GM23338 (cell line): ENCODE data around the gene FTH1. TPM values are rescaled to one million over a fixed set of nuclear protein-coding genes. Genes with fewer than 3 reads are reported as not detected.

Experiments
- ATAC-seq: fragments of 200-7000 bp; cut with Tn5 transposase; 3 replicates; pipeline ENCODE4 v1.9.1; 2020
- DNase-seq: peaks from one replicate; pipeline ENCODE4 v3.0.0-alpha.2; 2015; ENCODE audit warnings: low spot score
- H2AFZ ChIP-seq: fragments of 200-600 bp; sonication (generic); 2 replicates; pipeline ENCODE4 v1.8.0; 2016; ENCODE audit warnings: antibody characterized with exemption, mild to moderate bottlenecking, moderate library complexity
- H3F3A ChIP-seq: fragments of 200-600 bp; sonication (generic); replicated peaks from 2 replicates; pipeline ENCODE4 v1.8.0; 2017; ENCODE audit warnings: antibody characterized with exemption, mixed run types, low read depth
- H3K27ac ChIP-seq: fragments of 200-600 bp; sonication (generic); 2 replicates; pipeline ENCODE4 v1.6.1; 2016; ENCODE audit warnings: low read depth
- H3K27me3 ChIP-seq: fragments of 200-600 bp; sonication (generic); 2 replicates; pipeline ENCODE4 v1.8.0; 2016; ENCODE audit warnings: mild to moderate bottlenecking, mixed run types, moderate library complexity; ENCODE audit not compliant: insufficient read depth
- H3K36me3 ChIP-seq: fragments of 200-600 bp; sonication (generic); 2 replicates; pipeline ENCODE4 v1.8.0; 2016; ENCODE audit warnings: mild to moderate bottlenecking; ENCODE audit not compliant: insufficient read depth
- H3K4me1 ChIP-seq: fragments of 200-600 bp; sonication (generic); 2 replicates; pipeline ENCODE4 v1.8.0; 2016; ENCODE audit warnings: mild to moderate bottlenecking, moderate library complexity; ENCODE audit not compliant: insufficient read depth
- H3K4me2 ChIP-seq: fragments of 200-600 bp; sonication (generic); 2 replicates; pipeline ENCODE4 v1.7.1; 2017; ENCODE audit warnings: mixed run types
- H3K4me3 ChIP-seq: fragments of 200-600 bp; sonication (generic); 2 replicates; pipeline ENCODE4 v1.6.1; 2016; ENCODE audit warnings: mixed run types
- H3K79me2 ChIP-seq: fragments of 200-600 bp; sonication (generic); replicated peaks from 2 replicates; pipeline ENCODE4 v1.8.0; 2017; ENCODE audit warnings: mild to moderate bottlenecking; ENCODE audit not compliant: insufficient read depth
- H3K9me2 ChIP-seq: fragments of 200-600 bp; sonication (generic); 2 replicates; pipeline ENCODE4 v1.8.0; 2017; ENCODE audit not compliant: insufficient read depth
- H4K20me1 ChIP-seq: fragments of 200-600 bp; sonication (generic); replicated peaks from 2 replicates; pipeline ENCODE4 v1.8.0; 2017; ENCODE audit warnings: mild to moderate bottlenecking; ENCODE audit not compliant: insufficient read depth
- H3K27ac Mint-ChIP-seq: 2 replicates; pipeline ENCODE4 v1.8.0; 2020; ENCODE audit warnings: inconsistent platforms, mild to moderate bottlenecking, moderate library complexity, mixed read lengths
- H3K27me3 Mint-ChIP-seq: 3 replicates; pipeline ENCODE4 v1.8.0; 2022; ENCODE audit warnings: low read depth, mild to moderate bottlenecking, moderate library complexity, mixed read lengths, inconsistent platforms; ENCODE audit not compliant: insufficient read depth, poor library complexity
- H3K36me3 Mint-ChIP-seq: 3 replicates; pipeline ENCODE4 v1.8.0; 2021; ENCODE audit warnings: low read depth, mild to moderate bottlenecking, inconsistent platforms, moderate library complexity, mixed read lengths
- H3K4me1 Mint-ChIP-seq: 3 replicates; pipeline ENCODE4 v1.8.0; 2020; ENCODE audit warnings: mild to moderate bottlenecking, inconsistent platforms, mixed read lengths
- H3K4me3 Mint-ChIP-seq: 3 replicates; pipeline ENCODE4 v1.8.0; 2021; ENCODE audit warnings: moderate library complexity, mild to moderate bottlenecking, inconsistent platforms, mixed read lengths
- H3K9me3 Mint-ChIP-seq: 3 replicates; pipeline ENCODE4 v1.8.0; 2020; ENCODE audit warnings: moderate library complexity, mild to moderate bottlenecking, inconsistent platforms, mixed read lengths
- CREB1 ChIP-seq: fragments of 250-450 bp; sonication (Bioruptor Pico); IDR thresholded peaks from 2 replicates; pipeline ENCODE4 v1.5.0; 2020; ENCODE audit warnings: low read depth, mild to moderate bottlenecking, moderate library complexity
- EZH2 ChIP-seq: fragments of 200-600 bp; sonication (generic); IDR thresholded peaks from one replicate; pipeline ENCODE4 v1.8.0; 2017; ENCODE audit warnings: antibody characterized with exemption, mild to moderate bottlenecking, low read depth; ENCODE audit not compliant: unreplicated experiment
- EZH2phosphoT487 ChIP-seq: fragments of 200-600 bp; sonication (generic); IDR thresholded peaks from one replicate; pipeline ENCODE4 v1.8.1; 2018; ENCODE audit warnings: antibody characterized with exemption; ENCODE audit not compliant: unreplicated experiment
- JUNB ChIP-seq: IDR thresholded peaks from one replicate; pipeline ENCODE4 v1.6.1; 2016; ENCODE audit warnings: antibody characterized with exemption; ENCODE audit not compliant: unreplicated experiment
- NANOG ChIP-seq: IDR thresholded peaks from 2 replicates; pipeline ENCODE4 v1.6.1; 2016; ENCODE audit warnings: antibody characterized with exemption, borderline replicate concordance
- POLR2AphosphoS5 ChIP-seq: IDR thresholded peaks from 2 replicates; pipeline ENCODE4 v1.6.1; 2016; ENCODE audit warnings: antibody characterized with exemption, low read depth
- STAT1 ChIP-seq: IDR thresholded peaks from one replicate; pipeline ENCODE4 v1.6.1; 2016; ENCODE audit warnings: antibody characterized with exemption; ENCODE audit not compliant: unreplicated experiment
- ZNF114 ChIP-seq: fragments of 250-450 bp; sonication (Bioruptor Pico); IDR thresholded peaks from 2 replicates; pipeline ENCODE4 v1.5.0; 2020; ENCODE audit warnings: mild to moderate bottlenecking, moderate library complexity
- ZNF331 ChIP-seq: fragments of 250-450 bp; sonication (Bioruptor Pico); IDR thresholded peaks from 2 replicates; pipeline ENCODE4 v1.5.0; 2020; ENCODE audit warnings: low read depth, mild to moderate bottlenecking, moderate library complexity
- polyA plus RNA-seq: library from polyadenylated mRNA; unstranded; fragments of >200 nt; fragmentation: Nextera tagmentation; extraction: Ambion mirVana; gene quantifications from 2 replicates; pipeline ENCODE4 v1.2.1, GENCODE V29; 2016
- total RNA-seq: library from RNA; depleted of rRNA; stranded (reverse); fragments of >200 nt; shearing (Covaris generic); gene quantifications from 2 replicates; pipeline ENCODE4 v1.2.3, GENCODE V29; 2014
- TF ChIP-seq, protein P1 (sequence below), 2 experiments: fragments of 200-600 bp in 1 of 2; sonication (generic) in 1 of 2; conservative IDR thresholded peaks; 2 replicates each; pipeline versions ENCODE4 v1.5.1 to v1.6.1; 2016 to 2017; ENCODE audit warnings: antibody characterized with exemption in 2 of 2, low read depth in 2 of 2, mild to moderate bottlenecking in 2 of 2, moderate library complexity in 1 of 2
- TF ChIP-seq, protein P2 (sequence below): IDR thresholded peaks from 2 replicates; pipeline ENCODE4 v1.6.1; 2016; ENCODE audit warnings: antibody characterized with exemption
- TF ChIP-seq, protein P3 (sequence below): IDR thresholded peaks from one replicate; pipeline ENCODE4 v1.6.1; 2018; ENCODE audit warnings: antibody characterized with exemption; ENCODE audit not compliant: unreplicated experiment

Gene FTH1
- total and polyA plus RNA-seq, 2 experiments from 2014 or later, result 718 to 2,750 TPM

DNA sequence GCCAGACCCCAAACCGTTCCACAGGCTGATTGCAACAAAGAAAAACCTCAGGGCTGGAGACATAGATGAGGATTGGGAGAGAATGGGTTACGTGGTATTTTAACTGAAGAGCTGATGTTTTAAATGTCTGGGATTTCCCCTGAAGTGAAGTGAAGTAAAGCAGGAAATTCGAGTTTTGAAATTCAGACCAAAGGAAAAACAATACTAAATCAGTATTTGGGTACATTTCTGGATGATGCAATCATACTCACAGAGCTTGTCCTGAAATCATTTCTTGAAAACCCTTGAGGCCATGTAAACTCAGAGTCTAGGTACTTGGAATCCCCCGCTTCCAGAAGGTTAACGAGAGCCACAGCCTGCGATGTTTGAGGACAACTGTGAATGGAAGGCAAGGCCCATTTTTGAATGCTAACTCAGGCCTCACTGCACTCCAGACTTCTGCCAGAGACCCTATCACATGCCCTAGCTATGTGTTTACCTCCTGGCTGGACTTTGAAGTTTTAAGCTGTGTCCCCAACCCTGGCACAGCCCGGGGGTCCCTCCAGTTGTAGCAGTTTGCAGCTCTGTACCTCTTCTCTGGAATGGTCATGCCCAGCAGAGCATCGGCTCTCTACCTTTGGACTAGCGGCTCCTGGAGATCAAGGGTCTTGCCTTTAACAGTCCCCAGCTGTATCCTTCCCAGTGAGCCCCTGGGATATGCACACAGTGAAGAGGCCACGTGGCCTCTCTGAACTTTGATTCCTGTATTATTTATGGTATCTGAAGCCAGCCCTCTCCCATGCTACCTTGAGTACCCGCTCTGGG is 5.4 kb upstream of the FTH1 start:
- Histone ChIP-seq H3F3A (0 out of 2 replicates have a peak, but pooled peaks cover 6% of the 10 kb centered on the region), H3K4me1 (peaks cover 39% of the 10 kb centered on the region), H2AFZ (no peak overlapping the region), H3K4me2 (peak overlapping the region; percentile 57), H3K27ac (peak overlapping the region; percentile 80), H3K27me3 (no peaks in the 10 kb centered on the region), H3K36me3 (no peaks in the 10 kb centered on the region), H3K9me2 (0 out of 2 replicates have a peak, but pooled peaks cover 4% of the 10 kb centered on the region), H4K20me1 (no peaks in the 10 kb centered on the region), H3K79me2 (peaks cover 13% of the 10 kb centered on the region), H3K4me3 (no peak overlapping the region)
- H3K27ac Mint-ChIP-seq, result peak overlapping the region; percentile 94
- H3K4me3 Mint-ChIP-seq, result no peak overlapping the region; the same call in 2 of the 3 replicates
- TF ChIP-seq STAT1 (no peak), NANOG (no peak)
- H3K27me3 Mint-ChIP-seq, result peaks cover 29% of the 10 kb centered on the region
- ATAC-seq (no peak), DNase-seq (peak; percentile 27)
- H3K9me3 Mint-ChIP-seq, result no peaks in the 10 kb centered on the region
- no peaks in the 10 kb centered on the region for H3K36me3 Mint-ChIP-seq
- peaks cover 49% of the 10 kb centered on the region for H3K4me1 Mint-ChIP-seq

DNA sequence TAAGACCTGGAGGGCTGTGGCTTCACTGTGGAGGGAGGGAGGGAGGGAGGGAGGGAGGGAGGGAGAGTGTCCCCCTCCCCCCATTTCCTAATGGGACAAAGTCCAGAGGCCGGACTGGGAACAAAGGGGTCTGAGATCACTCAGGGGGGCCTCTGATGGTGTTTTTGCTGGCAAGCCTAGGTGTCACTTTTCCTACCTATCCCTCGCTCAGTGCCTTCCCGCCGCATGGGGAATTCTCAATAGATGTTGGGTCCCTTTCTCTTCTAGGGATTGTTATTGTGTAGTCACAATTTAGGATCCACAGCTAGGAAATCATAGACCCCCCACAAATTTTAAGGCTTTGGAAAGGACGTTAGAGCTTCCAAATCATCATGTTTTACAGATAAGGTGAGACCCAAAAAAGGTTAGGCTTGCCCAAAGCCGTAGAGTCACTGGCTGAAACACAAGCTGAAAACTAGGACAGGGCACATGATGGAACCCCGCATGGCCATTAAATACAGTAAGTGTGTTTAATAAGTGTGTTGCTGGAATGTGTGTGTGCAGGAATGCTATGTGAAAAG is 4.8 kb upstream of the FTH1 start:
- H3K27me3 ChIP-seq, result no peaks in the 10 kb centered on the region
- 0 out of 2 replicates have a peak, but pooled peaks cover 4% of the 10 kb centered on the region for H3K9me2 ChIP-seq
- H3F3A ChIP-seq, result 0 out of 2 replicates have a peak, but pooled peaks cover 6% of the 10 kb centered on the region
- peaks cover 17% of the 10 kb centered on the region for H3K79me2 ChIP-seq
- DNase-seq (no peak), ATAC-seq (peak; percentile 1; the same call in 2 of the 3 replicates)
- no peaks in the 10 kb centered on the region for H3K9me3 Mint-ChIP-seq
- peaks cover 29% of the 10 kb centered on the region for H3K27me3 Mint-ChIP-seq
- peaks cover 49% of the 10 kb centered on the region for H3K4me1 Mint-ChIP-seq
- H3K27ac ChIP-seq, result peak overlapping the region; percentile 80
- no peaks in the 10 kb centered on the region; the same call in 2 of the 3 replicates for H3K36me3 Mint-ChIP-seq
- no peak overlapping the region for H3K4me3 ChIP-seq
- H2AFZ ChIP-seq, result no peak overlapping the region
- peak overlapping the region; percentile 57 for H3K4me2 ChIP-seq
- no peaks in the 10 kb centered on the region for H4K20me1 ChIP-seq
- peak overlapping the region; percentile 94 for H3K27ac Mint-ChIP-seq
- no peak overlapping the region; the same call in 2 of the 3 replicates for H3K4me3 Mint-ChIP-seq
- no peaks in the 10 kb centered on the region for H3K36me3 ChIP-seq
- peaks cover 39% of the 10 kb centered on the region for H3K4me1 ChIP-seq
- TF ChIP-seq POLR2AphosphoS5 (no peak), NANOG (no peak), CREB1 (CRISPR knock-in tag) (no peak), ZNF331 (CRISPR knock-in tag) (no peak), EZH2 (no peak), JUNB (no peak), EZH2phosphoT487 (no peak), ZNF114 (CRISPR knock-in tag) (no peak), STAT1 (no peak)
- TF ChIP-seq, protein P1, sequence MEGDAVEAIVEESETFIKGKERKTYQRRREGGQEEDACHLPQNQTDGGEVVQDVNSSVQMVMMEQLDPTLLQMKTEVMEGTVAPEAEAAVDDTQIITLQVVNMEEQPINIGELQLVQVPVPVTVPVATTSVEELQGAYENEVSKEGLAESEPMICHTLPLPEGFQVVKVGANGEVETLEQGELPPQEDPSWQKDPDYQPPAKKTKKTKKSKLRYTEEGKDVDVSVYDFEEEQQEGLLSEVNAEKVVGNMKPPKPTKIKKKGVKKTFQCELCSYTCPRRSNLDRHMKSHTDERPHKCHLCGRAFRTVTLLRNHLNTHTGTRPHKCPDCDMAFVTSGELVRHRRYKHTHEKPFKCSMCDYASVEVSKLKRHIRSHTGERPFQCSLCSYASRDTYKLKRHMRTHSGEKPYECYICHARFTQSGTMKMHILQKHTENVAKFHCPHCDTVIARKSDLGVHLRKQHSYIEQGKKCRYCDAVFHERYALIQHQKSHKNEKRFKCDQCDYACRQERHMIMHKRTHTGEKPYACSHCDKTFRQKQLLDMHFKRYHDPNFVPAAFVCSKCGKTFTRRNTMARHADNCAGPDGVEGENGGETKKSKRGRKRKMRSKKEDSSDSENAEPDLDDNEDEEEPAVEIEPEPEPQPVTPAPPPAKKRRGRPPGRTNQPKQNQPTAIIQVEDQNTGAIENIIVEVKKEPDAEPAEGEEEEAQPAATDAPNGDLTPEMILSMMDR (conservative IDR thresholded peaks at IDR 0.05; ENCODE audit: low read depth in 2 of 2), result no peak
- TF ChIP-seq, protein P2, sequence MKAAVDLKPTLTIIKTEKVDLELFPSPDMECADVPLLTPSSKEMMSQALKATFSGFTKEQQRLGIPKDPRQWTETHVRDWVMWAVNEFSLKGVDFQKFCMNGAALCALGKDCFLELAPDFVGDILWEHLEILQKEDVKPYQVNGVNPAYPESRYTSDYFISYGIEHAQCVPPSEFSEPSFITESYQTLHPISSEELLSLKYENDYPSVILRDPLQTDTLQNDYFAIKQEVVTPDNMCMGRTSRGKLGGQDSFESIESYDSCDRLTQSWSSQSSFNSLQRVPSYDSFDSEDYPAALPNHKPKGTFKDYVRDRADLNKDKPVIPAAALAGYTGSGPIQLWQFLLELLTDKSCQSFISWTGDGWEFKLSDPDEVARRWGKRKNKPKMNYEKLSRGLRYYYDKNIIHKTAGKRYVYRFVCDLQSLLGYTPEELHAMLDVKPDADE, result no peak
- TF ChIP-seq, protein P3, sequence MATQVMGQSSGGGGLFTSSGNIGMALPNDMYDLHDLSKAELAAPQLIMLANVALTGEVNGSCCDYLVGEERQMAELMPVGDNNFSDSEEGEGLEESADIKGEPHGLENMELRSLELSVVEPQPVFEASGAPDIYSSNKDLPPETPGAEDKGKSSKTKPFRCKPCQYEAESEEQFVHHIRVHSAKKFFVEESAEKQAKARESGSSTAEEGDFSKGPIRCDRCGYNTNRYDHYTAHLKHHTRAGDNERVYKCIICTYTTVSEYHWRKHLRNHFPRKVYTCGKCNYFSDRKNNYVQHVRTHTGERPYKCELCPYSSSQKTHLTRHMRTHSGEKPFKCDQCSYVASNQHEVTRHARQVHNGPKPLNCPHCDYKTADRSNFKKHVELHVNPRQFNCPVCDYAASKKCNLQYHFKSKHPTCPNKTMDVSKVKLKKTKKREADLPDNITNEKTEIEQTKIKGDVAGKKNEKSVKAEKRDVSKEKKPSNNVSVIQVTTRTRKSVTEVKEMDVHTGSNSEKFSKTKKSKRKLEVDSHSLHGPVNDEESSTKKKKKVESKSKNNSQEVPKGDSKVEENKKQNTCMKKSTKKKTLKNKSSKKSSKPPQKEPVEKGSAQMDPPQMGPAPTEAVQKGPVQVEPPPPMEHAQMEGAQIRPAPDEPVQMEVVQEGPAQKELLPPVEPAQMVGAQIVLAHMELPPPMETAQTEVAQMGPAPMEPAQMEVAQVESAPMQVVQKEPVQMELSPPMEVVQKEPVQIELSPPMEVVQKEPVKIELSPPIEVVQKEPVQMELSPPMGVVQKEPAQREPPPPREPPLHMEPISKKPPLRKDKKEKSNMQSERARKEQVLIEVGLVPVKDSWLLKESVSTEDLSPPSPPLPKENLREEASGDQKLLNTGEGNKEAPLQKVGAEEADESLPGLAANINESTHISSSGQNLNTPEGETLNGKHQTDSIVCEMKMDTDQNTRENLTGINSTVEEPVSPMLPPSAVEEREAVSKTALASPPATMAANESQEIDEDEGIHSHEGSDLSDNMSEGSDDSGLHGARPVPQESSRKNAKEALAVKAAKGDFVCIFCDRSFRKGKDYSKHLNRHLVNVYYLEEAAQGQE, result no peak
